Testis (tissue), 2 donors: ENCODE data around the gene PLXND1.

ENCODE experiments used
- CTCF ChIP-seq, 3 experiments: fragments of 450-650 bp in 2 of 3; fragments of 200-600 bp in 1 of 3; sonication (generic) in 1 of 3; IDR thresholded peaks; one replicate each; pipeline ENCODE4 v1.5.1; 2016 to 2019; ENCODE audit warnings: antibody characterized with exemption in 3 of 3, mild to moderate bottlenecking in 2 of 3, moderate library complexity in 1 of 3
- POLR2A ChIP-seq: fragments of 450-650 bp; IDR thresholded peaks from one replicate; pipeline ENCODE4 v1.6.1; 2017; ENCODE audit warnings: antibody characterized with exemption, mild to moderate bottlenecking, moderate library complexity

- TF ChIP-seq CTCF (IDR thresholded peaks at IDR 0.05): no peak
- TF ChIP-seq POLR2A: no peak
Measured at GRCh38 chr3:129565902-129566301, 40.6 kb downstream of the PLXND1 start.
